Esophagus squamous epithelium (tissue), 4 donors: Measurements from ENCODE around the gene HMGCS1.

ENCODE experiments used
- CTCF ChIP-seq, 6 experiments: fragments of 450-650 bp in 4 of 6; fragments of 200-600 bp in 2 of 6; sonication (generic) in 2 of 6; IDR thresholded peaks; one replicate each; pipeline ENCODE4 v1.5.1; 2016 to 2019; ENCODE audit warnings: antibody characterized with exemption in 6 of 6, mild to moderate bottlenecking in 4 of 6, moderate library complexity in 4 of 6
- POLR2A ChIP-seq, 4 donors: fragments of 450-650 bp; IDR thresholded peaks; one replicate each; pipeline ENCODE4 v1.6.1; 2017; ENCODE audit warnings: antibody characterized with exemption in 4 of 4, mild to moderate bottlenecking in 4 of 4, moderate library complexity in 3 of 4

- TF ChIP-seq CTCF (IDR thresholded peaks at IDR 0.05) = no peak
- TF ChIP-seq POLR2A (IDR thresholded peaks at IDR 0.05) = no peak
Measured at GRCh38 chr5:43242196-43242595, 71.0 kb downstream of the HMGCS1 start.
